ENCODE results near the gene AJM1.
A peak's percentile ranks its signal among the peaks of the same experiment; 100 is the strongest.

The AJM1 gene

GRCh38 chr9:136847088-136847825 lies 5.0 kb downstream of the AJM1 start:
- DNase-seq (ENCODE audit: low spot score), result peak; percentile 79
- no peak for TF ChIP-seq CTCF (IDR thresholded peaks at IDR 0.05; ENCODE audit: extremely low read depth, missing control alignments)

GRCh38 chr9:136847826-136848392 lies 5.6 kb downstream of the AJM1 start:
- no peak for TF ChIP-seq CTCF (IDR thresholded peaks at IDR 0.05; ENCODE audit: extremely low read depth, missing control alignments)
- DNase-seq (ENCODE audit: low spot score), result peak; percentile 89

- peak; percentile 84 for DNase-seq (ENCODE audit: low spot score)
- TF ChIP-seq CTCF (IDR thresholded peaks at IDR 0.05; ENCODE audit: extremely low read depth, missing control alignments), result no peak
Measured at GRCh38 chr9:136848393-136849037, 6.2 kb downstream of the AJM1 start.

- no peak for TF ChIP-seq CTCF (IDR thresholded peaks at IDR 0.05; ENCODE audit: extremely low read depth, missing control alignments)
Measured at GRCh38 chr9:136849038-136849959, 7.0 kb downstream of the AJM1 start, which contains the start of gene PHPT1. TSS of gene PHPT1 (plus strand) at chr9:136849409. CDS start at chr9:136849431, 22 bp downstream.

GRCh38 chr9:136849960-136850865 lies 7.9 kb downstream of the AJM1 start:
- DNase-seq (ENCODE audit: low spot score), result no peak
- TF ChIP-seq CTCF (IDR thresholded peaks at IDR 0.05; ENCODE audit: extremely low read depth, missing control alignments), result no peak

More at GRCh38 chr9:136849038-136849959, 7.0 kb downstream of the AJM1 start, which contains the start of gene PHPT1:
- DNase-seq (ENCODE audit: low spot score), result peak; percentile 100
